A549 treated with AZD9567 at 1 μM for 4 hours (cell line): Measurements from ENCODE around the gene SLC49A4. TPM values are rescaled to one million over a fixed set of nuclear protein-coding genes. Genes with fewer than 3 reads are reported as not detected.

ENCODE experiments used
- total RNA-seq: library from RNA; stranded (reverse); fragments of 200-300 nt; extraction: Qiagen RNA extraction; gene quantifications from 5 replicates; pipeline ENCODE4 v1.2.3, GENCODE V29; 2022; ENCODE audit not compliant: insufficient read depth

Gene SLC49A4
- total RNA-seq, result 8.6 to 14.5 TPM (median 13.7 TPM) in 5 replicates

DNA sequence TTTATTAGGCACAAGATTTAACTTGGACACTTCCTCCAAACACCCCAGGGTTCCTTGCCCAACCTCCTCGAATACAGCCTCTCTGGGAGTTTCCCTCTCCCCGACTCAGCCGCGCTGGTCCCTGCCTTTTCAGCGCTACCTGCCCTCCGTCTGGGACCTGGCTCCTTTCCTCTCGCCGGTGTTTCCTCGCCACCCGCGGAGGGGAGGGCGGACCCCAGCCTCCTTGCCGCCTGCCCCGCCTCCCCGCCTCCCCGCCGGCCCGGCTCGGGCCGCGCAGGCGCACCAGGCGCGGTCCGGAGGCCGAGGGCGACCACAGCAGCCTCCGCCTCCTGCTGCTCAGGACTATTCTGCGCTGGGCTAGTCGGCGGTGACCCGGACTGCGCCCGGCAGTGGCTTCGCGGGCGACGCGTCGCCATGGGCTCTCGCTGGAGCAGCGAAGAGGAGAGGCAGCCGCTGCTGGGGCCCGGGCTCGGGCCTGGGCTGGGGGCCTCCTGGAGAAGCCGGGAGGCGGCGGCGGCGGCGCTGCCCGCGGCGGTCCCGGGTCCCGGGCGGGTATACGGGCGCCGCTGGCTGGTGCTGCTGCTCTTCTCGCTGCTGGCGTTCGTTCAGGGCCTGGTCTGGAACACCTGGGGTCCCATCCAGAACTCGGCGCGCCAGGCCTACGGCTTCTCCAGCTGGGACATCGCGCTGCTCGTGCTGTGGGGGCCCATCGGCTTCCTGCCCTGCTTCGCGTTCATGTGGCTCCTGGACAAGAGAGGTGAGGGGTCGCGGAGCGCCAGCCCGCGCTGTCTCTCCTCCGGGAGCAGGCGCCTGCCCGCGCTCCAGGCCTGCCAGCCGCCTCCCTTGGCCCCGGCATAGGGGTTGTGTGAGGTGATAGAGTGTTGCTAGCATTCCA is at the start of gene SLC49A4:
Gene SLC49A4 (plus strand): TSS at position 291 of the 895 bp plus-strand sequence. CDS start 124 bp downstream, at position 415.

DNA sequence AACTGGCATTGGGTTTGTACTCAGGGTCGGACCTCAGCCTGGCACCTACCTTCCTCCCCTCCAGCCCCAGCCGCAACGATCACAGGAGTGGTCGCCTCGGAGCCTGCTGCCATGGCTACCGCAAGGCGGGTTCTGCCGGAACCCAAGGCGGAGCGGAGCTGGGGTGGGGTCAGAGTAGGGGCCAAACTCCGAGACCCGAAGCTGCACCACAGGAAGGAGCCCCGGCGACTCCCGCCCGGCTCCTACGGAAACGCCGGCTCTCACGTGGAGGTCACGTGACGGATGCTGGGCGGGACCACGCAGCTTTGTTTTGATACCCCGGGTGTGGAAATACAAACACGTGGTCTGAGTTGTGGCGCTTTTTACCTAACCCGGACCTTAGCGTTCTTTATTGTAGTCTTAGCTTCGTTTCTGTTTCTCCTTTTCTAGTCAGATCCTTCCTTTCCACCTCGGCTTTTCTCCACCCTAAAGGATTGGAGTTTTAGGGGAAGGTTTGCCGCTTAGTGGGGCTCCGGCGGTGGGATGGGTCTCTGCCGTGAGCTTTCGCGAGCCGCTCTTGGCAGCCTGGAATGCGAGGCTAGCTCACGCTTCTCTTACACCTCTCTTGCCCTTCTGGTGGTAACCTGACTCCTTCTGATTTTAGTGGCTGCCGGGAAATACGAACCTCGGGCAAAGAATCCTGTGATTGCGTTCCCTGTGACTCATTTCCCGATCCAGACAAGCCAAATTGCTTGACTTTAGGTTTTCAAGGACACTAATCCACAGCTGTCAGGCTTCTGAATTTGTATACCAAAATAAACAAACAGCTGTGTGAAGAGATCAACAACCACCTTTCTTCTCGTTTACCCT is 1.1 kb upstream of the SLC49A4 start, which contains the start of gene HSPBAP1:
Gene HSPBAP1 (minus strand): TSS at position 264 of the 849 bp plus-strand sequence. CDS start 151 bp downstream, at position 113.

Other genes starting within 250 kb of the SLC49A4 start
- gene PARP9, start 230.8 kb upstream of the SLC49A4 start, total RNA-seq, result 3.1 to 5.0 TPM (median 4.3 TPM) in 5 replicates
- gene DTX3L, start 230.7 kb upstream of the SLC49A4 start, total RNA-seq, result 6.1 to 10.1 TPM (median 6.9 TPM) in 5 replicates
- not detected in 5 replicates for gene PARP15, start 217.4 kb upstream of the SLC49A4 start, total RNA-seq
- 6.7 to 10.9 TPM (median 7.3 TPM) in 5 replicates for gene PARP14, start 114.2 kb upstream of the SLC49A4 start, total RNA-seq
- gene HSPBAP1, start 1.2 kb upstream of the SLC49A4 start, total RNA-seq, result 5.2 to 5.6 TPM (median 5.3 TPM) in 5 replicates
- 0.12 to 1.3 TPM (median 0.26 TPM) in 5 replicates for gene SEMA5B, start 232.7 kb downstream of the SLC49A4 start, total RNA-seq